Activated T-helper 2 cell treated with anti-CD3 and anti-CD28 coated beads, Interferon-gamma antibody, Interleukin-2, Interleukin-4, amounts not matched to agents 10 μg/mL and 5 μg/mL and 100 μg/mL, durations not matched to agents 14 hours and 24 hours and 36 hours (primary cell): ENCODE measurements around the gene PPFIA2. TPM values are rescaled to one million over a fixed set of nuclear protein-coding genes. Genes with fewer than 3 reads are reported as not detected.

Experiments
- DNase-seq: peaks from one replicate; pipeline ENCODE4 v3.0.0; 2021; ENCODE audit warnings: low spot score
- H3K27ac Mint-ChIP-seq: one replicate; pipeline ENCODE4 v1.8.0; 2021; ENCODE audit warnings: mixed read lengths
- H3K27me3 Mint-ChIP-seq: one replicate; pipeline ENCODE4 v1.8.0; 2021; ENCODE audit warnings: low read depth, mixed read lengths
- H3K36me3 Mint-ChIP-seq: one replicate; pipeline ENCODE4 v1.8.0; 2021; ENCODE audit warnings: low read depth, mixed read lengths
- H3K4me1 Mint-ChIP-seq: one replicate; pipeline ENCODE4 v1.8.0; 2021; ENCODE audit warnings: low read depth, mixed read lengths
- H3K4me3 Mint-ChIP-seq: one replicate; pipeline ENCODE4 v1.8.0; 2021; ENCODE audit warnings: low read depth, mild to moderate bottlenecking, moderate library complexity, mixed read lengths
- H3K9me3 Mint-ChIP-seq: one replicate; pipeline ENCODE4 v1.8.0; 2021; ENCODE audit warnings: mixed read lengths
- intact Hi-C: fragments of 100-400 bp; cut with micrococcal nuclease; formaldehyde crosslinking; loops from one replicate; pipeline ENCODE4 v1.15.1; 2023
- total RNA-seq: library from RNA; stranded (reverse); gene quantifications from 2 replicates; pipeline ENCODE4 v1.2.3, GENCODE V29; 2022

PPFIA2 gene
- total RNA-seq, 1 donor from 2014 or later = not detected

DNA sequence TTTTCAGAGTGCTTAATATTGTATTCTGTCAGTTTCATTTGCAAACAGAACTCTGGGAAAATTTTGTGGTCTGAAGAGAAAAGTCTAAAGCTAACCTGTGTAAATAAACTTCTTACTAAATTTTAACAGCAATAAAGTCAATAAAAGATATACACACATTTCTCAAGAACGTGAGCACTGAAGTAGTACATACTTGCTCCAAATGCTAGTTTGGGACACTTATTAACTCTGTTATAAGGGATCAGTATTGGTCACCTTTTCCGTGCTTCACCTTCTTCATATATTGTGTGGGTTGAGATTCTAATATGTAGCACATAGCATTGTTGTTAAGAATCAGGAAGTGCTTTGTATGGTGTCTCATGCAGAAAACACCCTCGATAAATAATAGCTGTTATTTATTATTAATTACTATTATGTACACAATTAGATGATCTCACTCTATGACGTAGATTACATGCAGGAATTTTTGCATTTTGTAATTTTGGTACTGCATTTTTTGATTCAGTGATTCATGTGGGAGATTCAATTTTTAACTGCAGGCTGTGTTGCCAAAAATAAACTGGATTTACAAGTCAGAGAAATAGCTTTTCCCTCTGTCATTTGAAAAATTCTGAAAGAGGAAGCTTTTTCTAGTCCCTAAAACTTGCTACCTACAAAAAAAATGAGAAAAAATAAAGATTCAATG, 380.4 kb downstream of the PPFIA2 start:
- Mint-ChIP-seq H3K27me3 (no peaks in the 10 kb centered on the region), H3K27ac (no peak overlapping the region), H3K4me3 (no peak overlapping the region), H3K9me3 (peaks cover 4% of the 10 kb centered on the region), H3K4me1 (no peaks in the 10 kb centered on the region), H3K36me3 (no peaks in the 10 kb centered on the region)
- intact Hi-C loops = no loop called here
- no peak for DNase-seq

DNA sequence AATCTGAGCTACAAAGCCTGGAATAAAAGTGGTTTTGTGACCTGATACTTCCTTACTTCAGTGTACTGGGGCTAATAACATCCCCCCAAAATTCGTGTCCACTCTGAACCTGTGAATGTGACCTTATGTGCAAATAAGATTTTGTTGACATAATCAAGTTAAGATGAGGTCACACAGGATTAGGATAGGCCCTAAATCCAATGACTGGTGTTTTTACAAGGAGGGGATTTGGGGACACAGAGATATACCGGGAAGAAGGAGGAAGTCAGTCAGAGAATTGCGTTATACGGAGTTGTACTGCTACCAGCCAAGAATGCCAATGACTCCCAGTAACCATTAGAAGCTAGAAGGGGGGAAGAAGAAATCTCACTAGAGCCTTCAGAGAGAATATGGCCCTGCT, 381.4 kb downstream of the PPFIA2 start:
- DNase-seq = no peak
- no peaks in the 10 kb centered on the region for H3K36me3 Mint-ChIP-seq
- no peaks in the 10 kb centered on the region for H3K4me1 Mint-ChIP-seq
- H3K4me3 Mint-ChIP-seq = no peak overlapping the region
- no peak overlapping the region for H3K27ac Mint-ChIP-seq
- intact Hi-C loops = no loop called here
- no peaks in the 10 kb centered on the region for H3K27me3 Mint-ChIP-seq
- peaks cover 4% of the 10 kb centered on the region for H3K9me3 Mint-ChIP-seq

DNA sequence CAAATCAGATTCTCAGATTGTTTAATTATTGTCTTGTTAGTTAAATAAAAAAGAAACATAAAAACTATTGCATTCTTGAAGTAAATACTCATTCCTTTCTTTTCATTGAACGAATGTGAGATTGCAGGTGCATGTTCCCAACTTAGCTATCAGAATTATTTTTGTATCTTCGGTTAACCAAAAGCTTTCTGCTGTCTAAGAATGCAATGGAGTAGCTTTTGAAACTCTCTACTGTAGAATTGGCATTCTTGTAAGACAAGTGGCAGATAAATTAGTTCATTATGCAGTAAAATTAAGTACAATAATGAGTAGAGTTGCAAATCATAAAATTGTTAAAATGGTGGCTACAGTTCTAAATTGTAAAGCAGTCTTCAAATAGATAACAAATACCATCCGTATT, 383.2 kb downstream of the PPFIA2 start:
- peaks cover 4% of the 10 kb centered on the region for H3K9me3 Mint-ChIP-seq
- H3K36me3 Mint-ChIP-seq = no peaks in the 10 kb centered on the region
- no peak overlapping the region for H3K4me3 Mint-ChIP-seq
- no peak overlapping the region for H3K27ac Mint-ChIP-seq
- intact Hi-C loops = no loop called here
- no peaks in the 10 kb centered on the region for H3K27me3 Mint-ChIP-seq
- H3K4me1 Mint-ChIP-seq = no peaks in the 10 kb centered on the region
- DNase-seq = no peak

DNA sequence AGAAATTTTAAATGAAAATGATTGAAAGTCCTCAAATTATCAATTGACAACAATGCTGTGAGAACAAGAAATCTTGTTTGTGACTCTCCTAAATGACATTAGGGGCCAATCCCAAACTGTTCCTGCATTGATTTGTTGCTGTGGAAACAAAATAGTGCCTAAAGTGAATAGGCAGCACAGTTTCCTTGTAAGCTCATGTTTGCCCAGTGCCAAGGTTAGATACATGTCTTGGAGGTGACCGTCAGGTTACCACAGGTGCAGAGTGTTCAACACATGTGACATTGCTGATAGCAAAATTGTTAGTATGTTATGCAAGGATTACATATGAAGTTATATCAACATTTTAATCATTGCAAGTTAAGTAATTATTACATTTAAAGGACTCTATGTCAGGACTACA, 388.7 kb downstream of the PPFIA2 start:
- no peaks in the 10 kb centered on the region for H3K27me3 Mint-ChIP-seq
- H3K4me1 Mint-ChIP-seq = no peaks in the 10 kb centered on the region
- H3K36me3 Mint-ChIP-seq = no peaks in the 10 kb centered on the region
- intact Hi-C loops = no loop called here
- no peak overlapping the region for H3K4me3 Mint-ChIP-seq
- H3K9me3 Mint-ChIP-seq = no peaks in the 10 kb centered on the region
- no peak for DNase-seq
- no peak overlapping the region for H3K27ac Mint-ChIP-seq

DNA sequence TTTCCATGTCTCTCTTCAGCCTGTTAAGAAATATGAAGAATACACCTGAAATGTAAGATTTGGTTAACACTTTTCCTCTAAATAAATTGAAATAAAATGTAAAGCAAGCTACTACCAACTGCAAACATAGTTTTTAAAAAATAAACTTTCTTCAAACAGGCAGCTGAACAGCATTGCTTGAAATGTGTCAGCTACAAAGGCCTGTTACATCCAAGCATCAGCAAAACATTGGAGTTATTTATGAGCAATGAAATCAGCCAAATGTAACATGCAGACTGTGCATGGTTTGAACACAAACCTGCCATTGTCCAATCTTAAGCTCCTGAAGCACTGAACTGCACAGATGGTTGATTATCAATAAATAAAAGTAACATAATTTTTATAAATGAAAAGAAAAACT, 390.0 kb downstream of the PPFIA2 start:
- H3K9me3 Mint-ChIP-seq = no peaks in the 10 kb centered on the region
- intact Hi-C loops = no loop called here
- no peak for DNase-seq
- H3K36me3 Mint-ChIP-seq = no peaks in the 10 kb centered on the region
- H3K27me3 Mint-ChIP-seq = no peaks in the 10 kb centered on the region
- no peak overlapping the region for H3K27ac Mint-ChIP-seq
- no peak overlapping the region for H3K4me3 Mint-ChIP-seq
- H3K4me1 Mint-ChIP-seq = no peaks in the 10 kb centered on the region

DNA sequence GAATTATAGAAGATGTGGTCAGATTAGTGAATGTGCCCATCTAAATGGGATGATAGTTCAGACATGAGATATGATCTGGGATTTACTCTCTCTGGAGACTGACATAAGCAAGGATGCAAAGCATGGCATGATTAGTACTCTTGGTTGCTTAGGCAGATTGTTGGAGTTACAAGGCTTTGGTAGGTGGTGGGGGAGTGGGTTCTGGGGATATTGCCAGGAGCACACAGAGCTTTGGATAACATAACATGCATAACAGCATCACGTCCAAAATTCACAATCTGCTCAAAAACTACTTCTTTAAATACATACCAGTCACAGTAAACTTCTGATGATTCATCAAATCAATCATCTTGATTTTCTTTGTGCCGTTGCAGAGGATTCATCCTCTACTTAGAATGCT, 393.9 kb downstream of the PPFIA2 start:
- Mint-ChIP-seq H3K27me3 (no peaks in the 10 kb centered on the region), H3K9me3 (no peaks in the 10 kb centered on the region), H3K4me3 (no peak overlapping the region), H3K36me3 (no peaks in the 10 kb centered on the region), H3K27ac (no peak overlapping the region), H3K4me1 (no peaks in the 10 kb centered on the region)
- DNase-seq = no peak
- intact Hi-C loops = no loop called here

DNA sequence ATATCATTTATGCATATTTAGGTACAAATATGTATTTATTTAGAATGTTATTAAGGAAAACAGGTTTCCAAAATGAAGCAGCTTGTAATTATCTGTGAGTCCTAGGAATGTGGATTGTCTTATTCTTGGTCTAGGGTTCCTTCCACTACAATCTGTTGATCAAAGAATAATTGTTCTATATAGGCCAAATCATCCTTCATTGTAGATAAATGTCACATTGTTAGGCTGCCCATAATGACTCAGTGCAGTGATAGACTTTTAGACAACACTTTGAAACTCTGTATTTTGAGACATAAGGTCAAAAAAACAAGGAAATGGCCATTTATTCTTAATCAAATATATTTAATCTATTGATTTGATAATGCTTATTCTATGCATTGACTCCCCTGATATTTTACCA, 398.2 kb downstream of the PPFIA2 start:
- Mint-ChIP-seq H3K27ac (no peak overlapping the region), H3K4me1 (no peaks in the 10 kb centered on the region), H3K4me3 (no peak overlapping the region), H3K36me3 (no peaks in the 10 kb centered on the region), H3K9me3 (no peaks in the 10 kb centered on the region), H3K27me3 (no peaks in the 10 kb centered on the region)
- no peak for DNase-seq
- intact Hi-C loops = no loop called here

DNA sequence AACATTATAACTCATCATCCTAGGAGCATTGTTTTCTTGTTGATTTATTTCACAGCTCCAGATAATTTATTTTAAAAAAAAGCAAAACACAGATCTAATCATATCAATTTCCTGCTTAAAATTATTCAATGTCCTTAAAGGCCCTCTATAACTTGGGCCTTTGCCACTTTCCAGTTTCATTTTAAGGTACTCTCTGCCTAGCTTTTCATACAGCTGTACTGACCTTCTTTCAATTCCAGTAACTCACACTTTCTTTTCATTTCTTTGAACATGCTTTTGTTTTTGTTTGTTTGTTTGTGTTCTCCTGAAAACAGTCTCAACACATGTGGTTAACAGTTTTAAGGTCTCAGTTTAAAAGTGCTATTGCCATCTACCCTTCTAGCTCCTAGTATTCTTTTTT, 399.4 kb downstream of the PPFIA2 start:
- H3K27ac Mint-ChIP-seq = no peak overlapping the region
- no peak for DNase-seq
- no peaks in the 10 kb centered on the region for H3K9me3 Mint-ChIP-seq
- H3K36me3 Mint-ChIP-seq = no peaks in the 10 kb centered on the region
- H3K27me3 Mint-ChIP-seq = no peaks in the 10 kb centered on the region
- no peak overlapping the region for H3K4me3 Mint-ChIP-seq
- intact Hi-C loops = no loop called here
- H3K4me1 Mint-ChIP-seq = no peaks in the 10 kb centered on the region

DNA sequence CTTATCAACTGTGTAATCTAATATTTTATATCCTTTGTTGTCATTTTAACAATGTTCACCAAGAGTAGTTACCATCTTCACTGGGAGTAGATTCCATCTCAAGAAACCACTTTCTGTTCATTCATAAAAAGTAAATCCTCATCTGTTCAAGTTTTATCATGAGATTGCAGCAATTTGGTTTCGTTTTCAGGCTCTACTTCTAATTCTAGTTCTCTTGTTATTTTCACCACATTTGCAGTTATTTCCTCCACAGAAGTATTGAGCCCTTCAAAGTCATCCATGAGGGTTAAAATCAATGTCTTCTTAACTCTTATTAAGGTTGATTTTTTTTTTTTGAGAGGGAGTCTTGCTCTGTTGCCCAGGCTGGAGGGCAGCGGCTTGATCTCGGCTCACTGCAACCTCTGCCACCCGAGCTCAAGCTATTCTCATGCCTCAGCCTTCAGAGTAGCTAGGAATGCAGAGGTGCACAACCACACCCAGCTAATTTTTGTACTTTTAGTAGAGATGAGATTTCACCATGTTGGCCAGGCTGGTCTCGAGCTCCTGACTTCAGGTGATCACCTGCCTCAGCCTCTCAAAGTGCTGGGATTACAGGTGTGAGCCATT, 404.7 kb downstream of the PPFIA2 start:
- H3K4me1 Mint-ChIP-seq = no peaks in the 10 kb centered on the region
- no peaks in the 10 kb centered on the region for H3K36me3 Mint-ChIP-seq
- H3K27me3 Mint-ChIP-seq = no peaks in the 10 kb centered on the region
- H3K9me3 Mint-ChIP-seq = no peaks in the 10 kb centered on the region
- no peak overlapping the region for H3K4me3 Mint-ChIP-seq
- intact Hi-C loops = no loop called here
- no peak for DNase-seq
- H3K27ac Mint-ChIP-seq = no peak overlapping the region

DNA sequence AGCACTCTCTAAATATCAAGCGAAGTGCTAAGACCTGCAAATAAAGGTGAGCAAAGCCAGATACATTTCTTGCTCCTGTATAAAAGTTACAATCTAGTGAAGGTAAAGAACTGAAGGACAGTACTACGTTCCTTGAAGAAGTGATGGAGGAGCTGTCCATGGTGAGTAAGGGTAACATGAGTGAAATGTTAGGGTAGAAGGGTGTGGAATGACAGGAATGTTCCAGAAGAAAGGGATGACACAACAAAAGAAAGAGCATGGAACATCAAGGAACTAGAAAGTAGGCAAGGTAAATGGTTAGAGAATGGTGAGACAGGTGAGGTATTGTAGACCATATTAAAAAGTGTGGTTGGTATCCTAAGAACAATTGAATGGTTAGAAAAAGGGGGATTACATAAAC, 408.8 kb downstream of the PPFIA2 start:
- H3K4me3 Mint-ChIP-seq = no peak overlapping the region
- no peaks in the 10 kb centered on the region for H3K4me1 Mint-ChIP-seq
- H3K27me3 Mint-ChIP-seq = no peaks in the 10 kb centered on the region
- intact Hi-C loops = no loop called here
- no peak overlapping the region for H3K27ac Mint-ChIP-seq
- H3K36me3 Mint-ChIP-seq = no peaks in the 10 kb centered on the region
- no peak for DNase-seq
- H3K9me3 Mint-ChIP-seq = no peaks in the 10 kb centered on the region

DNA sequence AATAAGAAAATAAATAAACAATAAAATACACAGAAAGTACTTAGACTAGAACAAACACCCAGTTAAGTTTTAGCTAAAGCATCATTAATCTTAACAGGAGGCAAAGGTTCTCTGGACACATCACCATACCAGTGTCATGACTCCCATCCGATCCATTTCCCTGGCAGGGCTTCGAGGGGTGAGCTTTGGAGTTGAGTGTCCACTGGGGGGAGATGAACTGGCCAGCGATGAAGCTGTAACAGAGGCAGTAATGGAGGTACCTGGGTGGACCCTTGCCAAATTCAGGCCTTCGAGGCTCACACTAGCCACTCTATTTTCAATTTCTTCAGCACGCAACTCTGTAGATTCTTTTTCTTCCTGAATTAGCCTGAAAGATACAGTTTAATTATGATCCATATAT, 411.7 kb downstream of the PPFIA2 start:
- Mint-ChIP-seq H3K27me3 (no peaks in the 10 kb centered on the region), H3K9me3 (no peaks in the 10 kb centered on the region), H3K4me3 (no peak overlapping the region), H3K4me1 (no peaks in the 10 kb centered on the region), H3K27ac (no peak overlapping the region), H3K36me3 (no peaks in the 10 kb centered on the region)
- DNase-seq = no peak
- intact Hi-C loops = no loop called here

DNA sequence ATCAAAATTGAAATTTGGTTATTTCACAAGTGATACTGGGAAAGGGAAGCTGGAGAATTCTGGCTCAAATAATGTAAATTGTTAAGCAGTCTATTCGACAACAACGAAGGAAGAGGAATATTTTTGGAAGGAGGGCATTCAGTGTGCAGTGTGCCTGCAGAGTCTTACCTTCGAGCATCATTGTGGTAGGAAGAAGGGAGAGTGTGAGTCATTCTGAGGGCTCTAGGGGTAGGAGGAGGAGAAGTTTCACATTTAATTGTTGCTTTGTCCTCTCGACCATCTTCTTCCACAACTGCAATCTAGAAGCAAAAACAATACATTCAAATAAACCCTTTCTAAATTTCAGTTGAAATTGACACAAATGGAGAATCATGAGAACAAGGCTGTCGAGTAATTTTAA, 418.2 kb downstream of the PPFIA2 start:
- Mint-ChIP-seq H3K9me3 (no peaks in the 10 kb centered on the region), H3K4me1 (no peaks in the 10 kb centered on the region), H3K27me3 (no peaks in the 10 kb centered on the region), H3K4me3 (no peak overlapping the region), H3K27ac (no peak overlapping the region), H3K36me3 (no peaks in the 10 kb centered on the region)
- DNase-seq = no peak
- intact Hi-C loops = no loop called here

DNA sequence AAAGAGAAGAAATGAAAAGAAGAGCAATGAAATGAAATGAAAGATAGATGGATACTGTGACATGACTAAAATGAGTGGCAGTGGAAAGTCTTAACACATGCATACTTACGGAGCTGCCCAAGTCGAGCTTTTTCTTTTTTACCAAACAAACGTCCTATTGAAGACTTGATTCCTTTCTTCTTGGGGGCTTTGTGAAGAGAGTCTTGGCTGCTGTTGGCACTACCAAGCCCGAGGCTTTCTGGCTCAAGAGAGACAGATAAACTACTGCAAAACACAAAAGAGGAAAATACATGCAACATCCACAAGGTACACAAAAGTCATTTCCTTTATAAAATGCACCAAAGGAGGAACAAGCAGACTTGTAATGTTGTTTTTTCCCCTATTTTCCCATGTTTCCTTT, 420.1 kb downstream of the PPFIA2 start:
- intact Hi-C loops = no loop called here

DNA sequence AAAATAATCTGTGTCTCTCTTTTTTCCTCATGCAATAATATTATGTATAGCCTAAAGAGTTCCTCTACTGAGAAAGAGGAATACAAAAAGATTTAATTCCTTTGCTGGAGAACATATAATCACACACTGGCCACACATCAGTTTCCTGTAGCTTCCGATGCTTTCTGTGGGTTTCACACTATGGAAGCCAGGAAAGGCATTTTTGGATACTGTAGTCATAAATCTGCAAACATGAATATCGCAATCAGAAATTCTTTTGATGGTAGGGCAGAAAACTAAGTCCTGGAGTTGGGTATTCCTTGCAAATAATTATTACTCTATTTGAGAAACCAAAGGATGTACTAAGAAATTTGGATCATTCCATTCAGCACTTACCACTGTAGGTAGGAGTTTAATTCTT, 421.3 kb downstream of the PPFIA2 start:
- Mint-ChIP-seq H3K36me3 (no peaks in the 10 kb centered on the region), H3K4me1 (no peaks in the 10 kb centered on the region), H3K9me3 (no peaks in the 10 kb centered on the region), H3K27me3 (no peaks in the 10 kb centered on the region), H3K27ac (no peak overlapping the region), H3K4me3 (no peak overlapping the region)
- intact Hi-C loops = no loop called here
- no peak for DNase-seq

More for the DNA sequence above, 420.1 kb downstream of the PPFIA2 start:
- Mint-ChIP-seq H3K4me1 (no peaks in the 10 kb centered on the region), H3K4me3 (no peak overlapping the region), H3K27ac (no peak overlapping the region), H3K9me3 (no peaks in the 10 kb centered on the region), H3K27me3 (no peaks in the 10 kb centered on the region), H3K36me3 (no peaks in the 10 kb centered on the region)
- DNase-seq = no peak
